HG02678 (cell line): ENCODE results near the gene ADM2.

Source experiments
- ATAC-seq: cut with Tn5 transposase; IDR thresholded peaks from one replicate; pipeline ENCODE4 v1.9.1; 2021; ENCODE audit warnings: mild to moderate bottlenecking, moderate library complexity; ENCODE audit not compliant: unreplicated experiment

Gene ADM2

DNA sequence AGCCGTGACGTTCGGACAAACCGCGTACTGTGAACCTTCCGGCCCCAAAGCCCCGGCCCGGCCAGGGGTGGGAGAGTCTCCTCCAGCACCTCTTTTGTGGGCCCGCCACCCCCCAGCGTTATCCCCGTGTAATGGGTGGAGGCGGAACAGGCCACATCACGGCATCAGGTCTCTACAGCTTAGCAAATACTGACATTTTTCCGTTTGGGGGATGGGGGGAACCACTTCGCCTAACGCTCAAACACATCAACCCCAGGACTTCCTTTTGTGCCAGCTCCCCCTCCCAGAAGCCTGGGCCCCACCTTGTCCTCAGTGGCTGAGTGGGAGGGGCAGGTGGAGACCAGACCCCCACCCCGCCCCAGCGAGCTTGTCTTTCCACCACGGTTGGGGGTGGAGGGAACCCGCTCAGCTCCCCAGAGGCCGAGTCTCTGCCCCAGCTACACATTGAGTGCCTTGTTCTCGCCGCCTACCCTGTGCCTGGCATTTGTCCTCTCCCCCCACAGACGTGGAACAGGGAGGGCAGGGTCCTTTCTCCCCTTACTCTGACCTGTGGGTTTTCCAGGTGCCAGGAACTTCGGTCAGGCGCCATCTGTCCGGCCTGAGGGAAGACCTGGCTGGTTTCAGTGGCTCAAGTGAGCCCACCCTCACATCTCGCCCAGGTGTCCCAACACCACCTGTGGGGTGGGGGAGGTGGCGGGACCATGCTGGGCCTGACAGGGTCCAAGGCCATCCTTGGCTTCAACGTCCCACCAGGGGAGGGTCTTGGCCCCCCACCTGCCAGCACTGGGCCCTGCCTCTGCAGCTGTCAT is 36.1 kb upstream of the ADM2 start:
- ATAC-seq, result no peak

DNA sequence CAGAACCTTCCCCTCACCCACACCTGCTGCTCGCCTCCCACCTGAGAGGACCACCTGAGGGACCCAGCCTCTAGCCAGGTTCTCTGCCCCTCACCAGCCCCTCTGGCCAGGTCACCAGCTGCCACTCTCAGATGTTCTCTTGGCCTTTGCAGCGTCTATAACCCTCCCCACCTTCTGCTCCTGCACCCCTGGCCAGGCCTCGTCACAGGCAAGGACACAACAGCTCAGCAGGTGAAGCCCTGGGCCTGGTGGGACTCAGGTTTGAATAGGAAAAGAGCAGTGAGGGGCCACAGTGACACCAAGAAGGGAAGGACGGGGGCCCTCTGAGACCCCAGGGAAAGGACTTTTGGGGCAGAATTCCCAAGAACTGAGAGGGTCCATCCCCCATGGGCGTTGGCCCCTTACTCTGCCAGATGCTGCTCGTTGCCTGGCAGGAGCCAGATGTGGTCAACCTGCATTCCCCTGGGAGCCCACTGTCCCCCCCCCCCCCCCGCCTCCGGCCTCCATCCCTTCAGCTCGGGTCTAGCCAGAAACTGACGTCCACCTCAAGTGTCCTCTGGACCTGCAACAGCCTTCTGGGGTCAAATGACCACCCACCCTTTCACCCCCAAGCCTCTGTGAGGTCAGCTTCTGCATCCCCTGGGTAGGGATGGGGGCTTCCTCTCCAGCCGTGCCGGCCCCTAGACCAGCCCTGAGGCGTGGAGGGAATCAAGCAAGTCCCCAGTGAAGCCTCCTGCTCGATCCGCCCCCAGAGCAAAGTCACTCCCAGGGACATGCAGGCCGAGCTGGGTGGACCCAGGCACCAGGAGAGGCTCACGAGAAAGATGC is 35.2 kb upstream of the ADM2 start:
- no peak for ATAC-seq

DNA sequence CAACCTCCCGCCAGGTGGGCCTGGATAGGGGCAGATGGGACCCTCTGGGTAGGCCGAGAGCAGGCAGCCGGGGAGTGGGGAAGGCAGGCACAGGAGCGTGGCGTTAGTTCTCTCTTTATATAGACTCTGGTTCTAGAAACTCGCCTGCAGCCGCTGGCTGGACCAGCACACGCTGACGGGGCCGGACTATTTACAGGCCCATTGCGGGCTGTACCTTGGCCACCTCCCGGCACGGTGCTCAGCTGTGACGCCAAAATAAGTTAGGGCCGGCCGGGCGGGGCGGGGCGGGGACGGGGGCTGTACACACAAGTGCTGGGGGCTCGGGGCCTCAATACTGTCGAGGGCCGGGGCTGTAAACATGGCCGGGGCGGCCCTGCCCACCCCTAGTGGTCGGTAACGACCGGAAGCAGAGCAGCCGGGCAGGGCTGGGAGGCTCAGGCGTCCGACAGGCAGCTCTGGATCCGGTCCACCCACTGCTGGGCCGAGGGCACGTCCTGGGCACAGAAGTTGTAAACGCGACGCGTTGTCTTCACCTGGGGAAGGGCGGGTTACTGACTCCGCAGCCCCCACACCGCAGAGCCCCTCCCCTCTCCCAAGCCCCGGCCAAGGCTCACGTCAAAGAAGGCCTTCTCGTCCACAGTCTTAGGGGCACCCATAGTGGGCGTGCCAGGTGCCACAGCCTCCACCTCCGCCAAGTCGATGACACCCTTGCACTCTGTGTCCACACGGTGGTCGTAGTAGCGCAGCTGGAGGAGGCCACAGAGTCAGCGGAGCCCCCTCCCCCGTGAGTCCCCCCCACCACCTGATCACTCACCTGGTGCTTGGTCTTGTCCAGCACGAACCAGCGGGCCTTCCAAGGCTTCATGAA is 34.4 kb upstream of the ADM2 start:
- no peak for ATAC-seq

DNA sequence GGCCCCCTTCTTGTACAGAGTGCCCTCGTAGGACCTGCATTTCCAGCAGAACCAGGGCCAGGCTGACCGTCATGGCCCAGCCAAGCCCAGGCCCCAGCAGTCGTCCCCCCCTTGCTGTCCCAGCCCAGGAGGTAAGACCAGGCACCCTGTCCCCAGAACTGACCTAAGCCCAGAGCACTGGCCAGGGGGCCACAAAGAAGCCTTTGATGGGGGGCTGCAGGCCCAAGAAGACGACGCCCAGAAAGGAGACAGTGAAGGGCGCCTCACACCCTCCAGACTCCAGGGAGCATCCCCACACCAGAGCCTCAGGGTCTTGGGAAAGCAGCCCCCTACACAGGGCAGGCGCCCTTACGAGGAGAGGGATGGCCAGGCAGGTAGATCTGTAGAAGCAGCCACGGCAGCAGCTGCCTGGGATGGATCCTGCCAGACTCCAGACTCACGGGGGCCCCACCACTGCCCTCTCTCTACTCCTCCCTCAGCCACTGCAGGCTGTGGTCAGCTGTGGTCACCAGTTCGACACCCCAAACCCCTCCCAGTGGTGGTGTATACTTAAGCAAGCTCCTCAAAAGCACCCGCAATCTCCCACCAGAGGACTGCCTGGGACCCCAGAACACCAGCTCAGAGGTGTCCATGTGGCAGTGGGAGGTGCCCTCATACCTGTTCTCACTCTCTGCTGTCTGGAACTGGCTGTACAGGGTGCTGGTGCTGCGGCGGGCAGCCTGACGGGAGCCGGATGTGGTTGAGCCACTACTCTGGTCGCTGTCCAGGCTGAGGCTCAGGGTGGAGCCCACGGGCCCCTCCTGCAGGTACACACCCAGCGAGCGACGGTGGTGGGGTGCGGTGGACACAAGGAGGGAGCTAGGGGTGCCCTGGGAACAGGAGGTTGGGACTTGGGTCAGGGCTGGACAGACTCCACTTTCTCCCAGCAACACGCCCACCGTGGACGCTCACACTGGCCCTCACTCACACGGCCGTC is 33.5 kb upstream of the ADM2 start:
- ATAC-seq, result no peak

DNA sequence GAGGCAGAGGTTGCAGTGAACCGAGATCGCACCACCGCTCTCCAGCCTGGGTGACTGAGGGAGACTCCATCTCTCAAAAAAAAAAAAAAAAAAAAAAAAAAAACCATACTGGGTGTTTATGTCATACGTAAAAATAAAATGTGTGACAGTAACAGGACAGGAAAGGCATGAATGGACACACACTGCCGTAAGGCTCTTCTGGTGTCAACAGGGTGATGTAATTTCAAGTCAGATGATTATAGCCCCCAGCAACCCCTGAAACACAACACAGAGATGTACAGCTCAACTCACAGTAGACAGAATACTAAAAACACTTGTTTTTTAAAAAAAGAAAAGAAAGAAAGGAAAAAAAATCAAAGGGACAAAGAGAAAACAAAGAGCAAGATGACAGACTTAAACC is 28.7 kb upstream of the ADM2 start:
- no peak for ATAC-seq

DNA sequence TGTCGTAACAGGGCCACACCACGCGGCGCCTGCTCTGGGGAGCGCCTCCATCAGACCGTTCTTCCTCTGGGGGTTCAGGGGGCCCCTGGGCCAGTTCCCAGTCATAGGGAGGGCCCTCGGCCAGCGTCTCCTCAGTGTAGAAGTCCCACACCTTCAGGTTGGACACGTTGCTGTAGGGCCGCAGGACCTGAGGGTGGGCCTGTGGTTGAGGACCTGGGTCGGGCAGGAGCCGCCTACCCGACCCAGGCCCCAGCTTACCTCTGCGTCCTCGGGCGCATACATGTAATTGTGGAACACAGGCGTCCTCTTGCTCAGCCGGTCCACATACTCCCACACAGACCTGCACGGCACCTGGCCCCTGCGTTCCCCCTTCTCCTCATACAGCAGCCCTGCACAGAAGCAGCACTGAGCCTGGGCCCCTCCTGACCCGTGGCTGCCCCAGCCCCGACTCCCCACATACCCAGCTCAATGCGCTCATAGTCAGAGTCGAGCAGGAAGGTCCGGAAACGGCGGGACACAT is 26.7 kb upstream of the ADM2 start:
- ATAC-seq, result no peak

DNA sequence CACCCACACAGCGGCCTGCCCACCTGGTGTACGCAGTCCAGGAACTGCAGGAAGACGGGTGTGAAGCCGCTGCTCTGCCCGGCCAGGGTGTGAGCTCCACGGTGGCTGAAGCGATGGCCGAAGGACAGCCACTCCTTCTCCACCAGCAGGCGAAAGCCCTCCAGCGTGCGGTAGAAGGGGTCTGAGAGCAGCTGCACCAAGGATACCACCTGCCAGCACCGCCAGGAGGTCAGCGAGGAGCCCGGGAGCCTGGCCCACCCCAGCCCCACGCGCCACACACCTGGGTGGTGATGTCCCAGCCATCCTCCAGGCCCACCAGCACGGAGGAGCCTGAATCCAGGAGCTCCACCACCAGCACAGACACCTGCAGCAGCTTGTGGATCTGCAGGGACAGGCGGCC is 26.1 kb upstream of the ADM2 start:
- ATAC-seq, result no peak

DNA sequence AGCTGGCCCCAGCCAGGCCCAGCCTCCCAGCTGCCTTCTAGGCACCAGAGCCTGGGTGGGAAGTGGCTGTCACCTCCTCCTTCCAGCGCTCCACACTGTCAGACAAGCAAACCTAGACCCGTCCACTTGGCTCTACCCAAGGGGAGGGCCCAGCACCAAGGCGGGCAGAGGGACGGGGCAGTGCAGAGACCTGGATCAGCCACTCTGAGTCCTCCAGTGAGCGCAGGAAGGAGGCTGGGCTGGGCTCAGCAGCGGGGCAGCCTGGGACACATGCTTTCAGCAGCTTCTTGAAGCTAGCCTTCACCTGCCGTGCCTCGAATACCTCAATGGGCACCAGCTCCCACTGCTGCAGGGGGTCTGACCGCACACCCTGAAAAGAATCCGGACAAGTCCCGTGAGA is 25.3 kb upstream of the ADM2 start:
- ATAC-seq, result no peak

DNA sequence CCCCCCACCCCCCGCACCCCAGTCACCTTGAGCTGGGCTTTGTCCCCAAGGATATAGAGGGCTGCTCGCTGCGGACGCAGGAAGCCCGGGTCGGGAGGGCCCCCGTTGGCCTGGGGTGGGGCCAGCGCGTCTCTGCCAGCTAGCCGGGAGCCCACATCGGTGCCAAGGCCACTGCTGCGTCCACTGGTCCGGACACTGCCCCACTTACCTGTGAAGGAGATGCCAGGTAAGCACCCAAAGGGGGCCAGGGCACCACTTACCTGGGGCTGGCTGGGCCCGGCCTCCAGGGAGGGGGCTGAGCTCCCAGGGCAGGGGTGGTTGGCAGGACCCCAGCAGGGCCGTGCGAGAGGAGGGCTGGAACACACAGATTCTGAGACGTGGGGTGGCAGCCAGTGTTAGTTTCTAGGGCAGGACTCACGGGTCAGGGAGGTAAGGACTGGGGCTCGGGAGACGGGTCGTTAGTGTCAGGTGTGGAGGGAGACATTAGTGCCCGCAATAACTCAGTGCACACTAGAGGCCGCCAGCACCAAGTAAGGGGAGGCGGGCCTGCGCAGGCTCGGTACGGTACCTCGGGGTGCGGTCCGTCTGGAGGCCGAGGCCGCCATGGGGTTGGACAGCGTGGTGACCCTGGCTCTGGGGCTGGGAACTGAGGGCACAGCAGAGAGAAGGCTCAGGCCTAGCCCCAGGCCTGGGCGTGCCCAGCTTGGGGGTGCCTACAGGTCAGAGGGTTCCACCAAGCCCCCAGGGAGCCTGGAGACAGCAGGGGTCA is 24.7 kb upstream of the ADM2 start:
- ATAC-seq, result no peak

DNA sequence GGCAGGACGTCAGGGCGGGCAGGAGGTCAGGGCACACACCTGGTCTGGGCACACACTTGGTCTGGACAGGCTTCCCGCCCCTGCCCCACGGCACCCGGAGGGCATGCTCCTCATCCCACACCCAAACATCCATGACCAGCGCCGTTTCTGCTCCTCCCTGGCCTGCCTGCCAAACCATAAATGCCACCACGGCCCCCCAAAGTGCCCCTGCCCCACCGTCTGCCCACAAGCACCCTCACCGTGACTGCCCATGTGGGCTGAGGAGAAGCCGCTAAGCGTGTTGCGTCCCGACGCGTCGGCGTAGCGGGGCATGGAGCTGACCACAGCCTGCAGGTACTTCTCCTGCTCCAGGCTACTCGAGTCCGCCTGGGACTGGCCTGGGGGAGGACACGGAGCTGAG is 22.3 kb upstream of the ADM2 start:
- ATAC-seq, result no peak

DNA sequence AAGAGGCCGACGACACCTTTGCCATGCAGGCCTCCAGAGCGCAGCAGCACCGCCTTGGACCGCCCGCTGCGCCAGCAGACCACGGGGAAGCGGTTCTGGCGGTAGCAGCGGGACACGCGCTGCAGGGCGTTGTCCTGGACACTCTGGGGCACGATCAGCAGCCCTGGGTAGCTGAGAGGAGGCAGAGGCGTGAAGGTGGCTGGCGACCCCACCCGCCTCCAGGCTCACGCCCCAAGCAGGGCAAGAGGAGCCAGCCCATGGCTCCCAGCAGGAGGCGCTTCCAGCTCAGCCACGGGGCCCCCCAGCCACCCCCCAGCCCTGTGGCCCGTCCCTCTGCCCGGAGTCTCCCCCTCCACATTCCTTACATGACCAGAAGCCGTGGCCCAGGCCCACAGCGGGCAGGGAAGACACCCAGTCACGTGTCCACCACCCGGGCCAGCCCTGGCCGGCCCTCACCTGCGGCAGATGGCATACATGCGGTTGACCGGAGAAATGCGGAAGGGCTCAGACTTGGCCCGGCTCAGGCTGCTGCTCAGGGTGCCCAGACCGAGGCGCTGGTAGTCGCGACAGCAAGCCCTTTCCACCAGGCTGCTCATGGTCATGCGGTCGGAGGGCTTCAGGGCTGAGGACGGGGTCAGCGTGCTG is 21.7 kb upstream of the ADM2 start:
- ATAC-seq, result no peak

DNA sequence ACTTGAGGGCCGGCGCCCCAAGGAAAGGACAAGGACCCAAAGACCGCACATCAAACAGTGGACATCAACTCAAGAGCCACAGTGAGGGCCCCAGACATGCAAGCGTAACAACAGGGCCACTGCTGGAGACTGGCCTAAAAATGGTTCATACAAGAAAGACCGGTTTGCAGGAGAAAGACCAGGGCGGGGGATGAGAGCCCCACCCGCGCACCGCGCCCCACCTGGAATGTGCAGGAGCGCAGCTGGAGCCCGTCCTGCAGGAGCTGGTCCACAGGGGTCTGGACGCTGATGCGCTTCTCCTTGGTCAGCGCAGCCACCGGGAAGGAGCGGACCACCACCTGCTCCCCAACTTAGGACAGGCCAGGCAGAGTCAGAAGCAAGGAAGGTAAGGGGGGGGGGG is 20.4 kb upstream of the ADM2 start:
- no peak for ATAC-seq

DNA sequence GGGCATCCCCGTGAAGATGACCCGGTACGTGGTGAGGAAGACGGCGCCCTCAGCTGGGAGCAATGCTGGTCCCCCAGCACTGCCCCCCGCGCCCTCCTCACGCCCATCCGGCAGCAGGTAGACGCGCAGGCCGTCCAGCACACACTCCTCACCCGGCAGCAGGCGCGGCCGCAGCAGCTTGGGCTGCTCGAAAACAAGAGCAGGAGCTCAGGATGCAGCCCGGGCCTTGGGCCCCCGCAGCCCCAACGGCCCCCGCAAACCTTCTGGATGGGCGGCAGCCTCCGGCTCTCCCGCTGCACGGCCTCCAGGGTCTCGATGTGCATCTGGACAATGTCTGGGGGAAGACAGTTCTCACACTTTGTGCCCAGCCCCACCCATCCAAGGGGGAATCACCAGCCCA is 19.8 kb upstream of the ADM2 start:
- no peak for ATAC-seq

DNA sequence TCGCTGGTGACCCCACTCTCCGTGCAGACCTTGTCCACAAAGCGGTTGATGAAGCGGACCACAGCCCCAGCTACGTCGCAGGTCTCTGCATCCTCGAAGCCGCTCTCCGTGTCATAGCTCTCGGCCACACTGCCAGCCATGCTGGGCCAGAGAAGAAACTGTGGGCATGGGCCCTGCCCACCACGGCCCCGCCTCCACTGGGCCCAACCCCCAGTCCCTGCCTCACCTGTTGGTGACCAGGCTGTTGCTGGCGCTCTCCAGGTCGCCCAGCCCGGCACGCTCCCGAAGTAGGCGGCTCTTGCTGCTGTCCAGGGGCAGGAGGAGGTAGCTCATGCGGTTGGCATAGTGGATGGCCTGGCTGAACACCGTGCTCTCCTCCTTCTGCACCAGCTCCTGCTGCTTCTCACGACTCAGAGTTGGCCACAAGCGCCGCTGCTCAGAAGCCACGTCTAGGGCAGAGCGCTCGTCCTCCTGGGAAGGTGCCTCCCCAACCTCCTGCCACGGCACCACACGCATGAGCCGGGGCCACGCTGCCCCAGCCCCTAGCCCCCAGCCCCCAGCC is 19.3 kb upstream of the ADM2 start:
- ATAC-seq, result no peak

DNA sequence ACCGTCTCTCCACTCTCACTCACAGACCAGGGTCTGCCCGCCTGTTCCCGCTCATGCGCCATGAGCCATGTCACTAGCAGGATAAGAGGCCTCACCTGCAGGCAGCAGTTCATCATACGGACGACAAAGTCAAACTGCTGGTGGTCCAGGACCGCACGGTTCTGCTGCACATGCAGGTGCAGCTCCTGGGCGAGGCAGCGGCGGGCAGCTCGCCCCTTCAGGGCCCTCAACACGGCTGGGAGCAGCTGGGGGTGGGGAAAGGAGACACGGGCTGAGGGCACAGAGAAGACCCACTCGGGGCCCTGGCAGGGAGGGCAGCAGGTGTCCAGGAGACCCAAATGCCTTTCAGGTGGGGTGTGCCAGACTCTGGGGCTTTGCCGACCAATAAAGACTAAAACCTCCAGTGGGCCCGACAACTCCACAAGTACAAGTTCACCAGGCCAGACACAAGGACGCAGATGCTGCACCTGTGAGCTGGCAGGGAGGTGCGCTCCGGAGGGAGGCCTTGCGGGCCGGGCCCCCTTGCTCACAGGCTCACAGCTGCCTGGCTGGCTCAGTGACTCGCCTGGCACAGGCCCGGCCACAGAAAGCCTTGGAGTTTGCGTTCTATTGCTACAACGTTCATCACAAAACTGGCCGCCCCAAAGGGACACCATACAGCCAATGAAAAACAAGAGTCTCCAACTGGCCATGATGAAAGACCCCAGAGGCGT is 18.0 kb upstream of the ADM2 start:
- no peak for ATAC-seq

DNA sequence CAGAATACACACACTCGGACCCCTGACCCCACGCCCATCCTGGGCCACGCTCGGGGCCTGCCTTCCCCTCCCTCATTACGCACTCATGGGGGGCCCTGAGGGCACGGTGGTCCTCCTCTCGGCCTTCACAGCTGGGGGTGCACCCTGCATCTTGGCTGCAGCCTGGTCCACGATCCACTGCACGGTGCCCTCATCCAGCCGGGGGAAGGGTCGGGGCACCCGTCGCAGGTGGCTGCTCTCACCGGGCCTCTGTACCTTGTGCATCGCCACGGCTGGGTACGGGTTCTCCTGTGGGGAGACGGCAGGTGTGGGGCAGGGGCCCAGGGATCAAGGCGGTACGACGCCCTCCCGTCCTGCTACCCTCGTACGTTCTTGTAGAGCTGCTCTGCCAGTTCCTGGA is 16.9 kb upstream of the ADM2 start:
- no peak for ATAC-seq

DNA sequence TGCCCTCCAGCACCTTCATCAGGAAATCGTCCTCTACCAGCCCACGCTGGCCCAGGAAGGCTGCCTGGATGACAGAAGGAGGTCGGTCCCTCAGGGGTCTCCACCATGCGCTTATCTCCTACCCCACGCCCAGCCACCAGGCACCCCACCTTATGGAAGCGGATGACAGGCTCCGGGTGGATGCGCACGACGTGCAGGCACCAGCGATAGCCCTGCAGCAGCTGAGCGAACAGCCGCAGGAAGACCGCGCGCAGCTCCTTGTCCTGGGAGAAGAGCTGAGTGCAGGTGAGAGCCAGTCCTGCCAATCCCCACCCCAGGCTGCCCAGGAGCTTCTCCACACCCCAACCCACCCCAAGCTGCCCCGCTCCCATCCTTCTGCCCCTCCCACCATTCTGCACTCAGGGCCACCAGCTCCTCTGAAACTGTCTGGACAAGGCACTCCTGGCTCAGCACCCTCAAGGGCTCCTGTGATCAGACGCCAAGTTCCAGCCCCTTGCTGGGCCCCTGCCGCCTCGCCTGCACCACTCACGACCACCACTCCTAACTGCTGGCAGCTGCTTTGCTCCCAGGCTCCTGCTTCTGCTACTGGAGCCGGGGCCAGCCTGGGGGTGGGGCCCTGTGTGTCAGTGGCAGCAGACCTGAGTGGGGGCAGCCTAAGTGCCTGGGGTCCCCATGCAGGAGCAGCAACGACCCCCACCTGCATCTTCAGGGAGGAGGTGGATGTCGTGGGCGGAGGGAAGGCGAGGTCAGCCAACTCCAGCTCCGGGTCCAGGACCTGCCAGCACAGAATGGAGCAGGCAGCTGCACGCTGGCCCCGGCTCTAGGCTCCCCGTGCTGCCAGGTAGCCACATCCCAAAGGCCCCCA is 16.0 kb upstream of the ADM2 start:
- no peak for ATAC-seq
